CD4-positive, CD25-positive, alpha-beta regulatory T cell (primary cell): Measurements from ENCODE around the gene BDKRB1. TPM values are rescaled to one million over a fixed set of nuclear protein-coding genes. Genes with fewer than 3 reads are reported as not detected.

Source experiments
- ATAC-seq, 2 donors: fragments of 150-1000 bp; cut with Tn5 transposase; one replicate each; pipeline ENCODE4 v1.10.0; 2021; ENCODE audit warnings: low read depth in 2 of 2, moderate number of reproducible peaks in 2 of 2, moderate library complexity in 1 of 2
- DNase-seq, 3 donors: peaks; one replicate each; pipeline versions ENCODE4 v3.0.0 to v3.0.0-alpha.2; 2012 to 2022; ENCODE audit warnings: mixed read lengths in 1 of 3
- H3K27ac ChIP-seq: one replicate; pipeline ENCODE4 v1.7.0; 2013; ENCODE audit warnings: mild to moderate bottlenecking, low read length; ENCODE audit not compliant: insufficient read depth, poor library complexity, severe bottlenecking
- H3K27me3 ChIP-seq: one replicate; pipeline ENCODE4 v1.7.0; 2013; ENCODE audit warnings: low read length; ENCODE audit not compliant: control insufficient read depth, insufficient read depth
- H3K36me3 ChIP-seq: one replicate; pipeline ENCODE4 v1.7.0; 2013; ENCODE audit warnings: mild to moderate bottlenecking, low read length, moderate library complexity; ENCODE audit not compliant: control insufficient read depth, insufficient read depth
- H3K4me1 ChIP-seq: 2 replicates; pipeline ENCODE4 v1.7.0; 2013; ENCODE audit warnings: mild to moderate bottlenecking, low read length; ENCODE audit not compliant: insufficient read depth, control insufficient read depth, poor library complexity, severe bottlenecking
- H3K4me3 ChIP-seq: one replicate; pipeline ENCODE4 v1.7.0; 2013; ENCODE audit warnings: low read depth, mild to moderate bottlenecking, low read length, moderate library complexity
- H3K9me3 ChIP-seq, 2 experiments: 1 replicate in 1 of 2; 2 replicates in 1 of 2; pipeline ENCODE4 v1.7.0; 2013; ENCODE audit warnings: low read length in 2 of 2, mild to moderate bottlenecking in 1 of 2, moderate library complexity in 1 of 2; ENCODE audit not compliant: control insufficient read depth in 2 of 2
- H3K27ac Mint-ChIP-seq, 3 donors: one replicate each; pipeline ENCODE4 v1.8.0; 2020 to 2022; ENCODE audit warnings: mild to moderate bottlenecking in 3 of 3, mixed read lengths in 3 of 3, moderate library complexity in 2 of 3
- H3K27me3 Mint-ChIP-seq: one replicate; pipeline ENCODE4 v1.8.0; 2022; ENCODE audit warnings: mild to moderate bottlenecking, mixed read lengths
- H3K36me3 Mint-ChIP-seq: one replicate; pipeline ENCODE4 v1.8.0; 2020; ENCODE audit warnings: mixed read lengths
- H3K4me1 Mint-ChIP-seq, 4 donors: one replicate each; pipeline ENCODE4 v1.8.0; 2020 to 2022; ENCODE audit warnings: mixed read lengths in 4 of 4, mild to moderate bottlenecking in 1 of 4
- H3K4me3 Mint-ChIP-seq, 4 donors: one replicate each; pipeline ENCODE4 v1.8.0; 2020 to 2022; ENCODE audit warnings: mild to moderate bottlenecking in 4 of 4, mixed read lengths in 4 of 4, moderate library complexity in 3 of 4
- H3K9me3 Mint-ChIP-seq, 7 donors: one replicate each; pipeline ENCODE4 v1.8.0; 2020 to 2022; ENCODE audit warnings: mixed read lengths in 7 of 7, mild to moderate bottlenecking in 3 of 7, moderate library complexity in 2 of 7
- polyA plus RNA-seq, 4 donors: library from polyadenylated mRNA; unstranded; fragments of 300-500 nt; fragmentation: Illumina TruSeq; gene quantifications; one replicate each; pipeline ENCODE4 v1.2.3, GENCODE V29; 2021
- total RNA-seq: library from RNA; stranded (reverse); gene quantifications from one replicate; pipeline ENCODE4 v1.2.3, GENCODE V29; 2022

The BDKRB1 gene
- total and polyA plus RNA-seq, 5 donors from 2014 or later: not detected

DNA sequence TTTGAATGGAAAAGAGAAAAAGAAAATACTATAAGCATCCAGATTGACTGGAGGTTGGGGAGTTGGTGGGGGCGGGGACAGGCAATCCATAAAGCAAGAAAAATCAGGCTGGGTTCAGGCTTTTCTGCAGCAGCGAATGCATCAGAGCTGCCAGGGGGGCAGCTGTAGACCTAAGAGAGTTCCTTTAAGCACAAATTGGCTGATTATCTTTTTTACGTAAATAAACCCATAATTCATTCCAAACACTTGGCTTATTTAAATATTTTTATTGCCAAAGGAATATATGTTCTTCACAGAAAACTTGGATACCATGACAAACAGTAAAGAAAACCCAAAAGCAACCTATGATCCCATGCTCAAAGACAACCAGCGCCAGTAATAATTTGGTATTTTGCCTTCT lies 41.2 kb upstream of the BDKRB1 start:
- no peak overlapping the region for H3K4me3 Mint-ChIP-seq
- no peak for ATAC-seq
- no peaks in the 10 kb centered on the region for H3K4me1 Mint-ChIP-seq

GRCh38 chr14:96215452-96216244 lies 40.4 kb upstream of the BDKRB1 start:
- H3K27me3 ChIP-seq: no peaks in the 10 kb centered on the region
- no peaks in the 10 kb centered on the region for H3K36me3 ChIP-seq
- Mint-ChIP-seq H3K9me3 (peaks cover 0 to 8% (median 0%) of the 10 kb centered on the region in 7 donors), H3K4me1 (no peaks in the 10 kb centered on the region), H3K27ac (no peak overlapping the region), H3K36me3 (no peaks in the 10 kb centered on the region), H3K4me3 (no peak overlapping the region), H3K27me3 (peaks cover 16% of the 10 kb centered on the region)
- DNase-seq (no peak), ATAC-seq (no peak)
- H3K4me3 ChIP-seq: no peak overlapping the region
- H3K4me1 ChIP-seq: no peaks in the 10 kb centered on the region
- peaks cover 4 to 7% of the 10 kb centered on the region in 2 experiments for H3K9me3 ChIP-seq
- H3K27ac ChIP-seq: no peak overlapping the region

More for the DNA sequence above, 41.2 kb upstream of the BDKRB1 start:
- H3K27me3 ChIP-seq: no peaks in the 10 kb centered on the region
- H3K27ac Mint-ChIP-seq: no peak overlapping the region
- no peaks in the 10 kb centered on the region for H3K36me3 ChIP-seq
- H3K9me3 Mint-ChIP-seq: peaks cover 0 to 8% (median 0%) of the 10 kb centered on the region in 7 donors
- no peaks in the 10 kb centered on the region for H3K4me1 ChIP-seq
- no peaks in the 10 kb centered on the region for H3K36me3 Mint-ChIP-seq
- no peak overlapping the region for H3K4me3 ChIP-seq
- peaks cover 4 to 7% of the 10 kb centered on the region in 2 experiments for H3K9me3 ChIP-seq
- DNase-seq: no peak
- H3K27me3 Mint-ChIP-seq: peaks cover 14% of the 10 kb centered on the region
- no peak overlapping the region for H3K27ac ChIP-seq

DNA sequence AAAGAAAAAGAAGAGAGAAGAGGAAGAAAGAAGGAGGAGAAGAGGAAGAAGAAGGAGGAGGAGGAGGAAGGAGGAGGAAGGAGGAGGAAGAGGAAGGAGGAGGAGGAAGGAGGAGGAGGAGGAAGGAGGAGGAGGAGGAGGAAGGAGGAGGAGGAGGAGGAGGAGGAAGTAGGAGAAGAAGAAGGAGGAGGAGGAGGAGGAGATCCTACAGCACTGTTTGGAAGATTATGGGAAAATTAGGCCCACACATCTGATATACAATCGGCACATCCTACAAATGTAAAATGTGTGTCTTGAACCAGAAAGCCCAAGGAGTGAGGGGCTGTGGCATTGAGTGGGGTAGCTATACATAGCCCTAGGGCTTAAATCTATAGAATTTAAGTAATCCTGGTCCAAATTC lies 39.4 kb upstream of the BDKRB1 start:
- Histone ChIP-seq H3K9me3 (peaks cover 4 to 6% of the 10 kb centered on the region in 2 experiments), H3K27me3 (no peaks in the 10 kb centered on the region), H3K4me3 (no peak overlapping the region), H3K4me1 (no peaks in the 10 kb centered on the region), H3K36me3 (no peaks in the 10 kb centered on the region), H3K27ac (no peak overlapping the region)
- ATAC-seq (no peak), DNase-seq (no peak)
- H3K27ac Mint-ChIP-seq: no peak overlapping the region
- no peaks in the 10 kb centered on the region for H3K4me1 Mint-ChIP-seq
- H3K36me3 Mint-ChIP-seq: no peaks in the 10 kb centered on the region
- H3K4me3 Mint-ChIP-seq: no peak overlapping the region
- peaks cover 19% of the 10 kb centered on the region for H3K27me3 Mint-ChIP-seq
- peaks cover 0 to 8% (median 0%) of the 10 kb centered on the region in 7 donors for H3K9me3 Mint-ChIP-seq

- Mint-ChIP-seq H3K4me3 (no peak overlapping the region), H3K4me1 (no peaks in the 10 kb centered on the region), H3K9me3 (peaks cover 0 to 4% (median 0%) of the 10 kb centered on the region in 7 donors), H3K27me3 (peaks cover 15% of the 10 kb centered on the region), H3K36me3 (no peaks in the 10 kb centered on the region), H3K27ac (no peak overlapping the region)
- no peak overlapping the region for H3K27ac ChIP-seq
- DNase-seq: no peak
- no peak overlapping the region for H3K4me3 ChIP-seq
- H3K9me3 ChIP-seq: peaks cover 0 to under 1% of the 10 kb centered on the region in 2 experiments
- no peaks in the 10 kb centered on the region for H3K36me3 ChIP-seq
- no peaks in the 10 kb centered on the region for H3K27me3 ChIP-seq
- no peak for ATAC-seq
- no peaks in the 10 kb centered on the region for H3K4me1 ChIP-seq
These were observed 38.6 kb upstream of the BDKRB1 start for GRCh38 chr14:96217376-96217913.

DNA sequence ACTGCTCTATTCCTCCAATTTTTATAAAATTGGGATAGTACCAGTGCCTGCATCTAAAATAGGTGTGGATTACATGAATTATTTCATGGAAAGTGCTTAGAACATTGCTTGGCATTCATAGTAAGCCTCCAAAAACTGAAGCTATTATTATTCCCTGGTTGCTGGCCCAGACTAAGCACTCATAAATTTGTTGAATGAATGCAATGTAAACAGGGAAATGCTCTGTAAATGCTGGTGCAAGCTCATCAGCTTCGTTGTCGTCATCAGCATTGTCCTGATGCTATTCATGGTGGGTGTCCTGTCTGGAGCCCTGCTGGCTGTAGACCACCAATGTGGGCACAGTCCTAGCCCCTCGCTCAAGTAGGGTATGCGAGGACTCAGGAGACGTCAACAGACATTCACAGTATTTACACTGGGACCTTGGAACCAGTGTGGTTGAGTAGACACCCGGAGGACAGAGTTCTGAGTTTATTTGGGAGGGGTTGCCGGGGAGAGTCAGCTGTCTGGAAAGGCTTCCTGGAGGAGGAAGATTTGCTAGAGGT lies 34.8 kb upstream of the BDKRB1 start:
- H3K4me1 Mint-ChIP-seq: no peaks in the 10 kb centered on the region
- ATAC-seq (no peak), DNase-seq (no peak)
- H3K4me3 ChIP-seq: no peak overlapping the region
- H3K27ac Mint-ChIP-seq: no peak overlapping the region
- H3K36me3 ChIP-seq: no peaks in the 10 kb centered on the region
- no peaks in the 10 kb centered on the region for H3K27me3 ChIP-seq
- no peak overlapping the region for H3K27ac ChIP-seq
- H3K4me3 Mint-ChIP-seq: no peak overlapping the region
- no peaks in the 10 kb centered on the region for H3K9me3 Mint-ChIP-seq
- no peaks in the 10 kb centered on the region for H3K4me1 ChIP-seq
- peaks cover 14% of the 10 kb centered on the region for H3K27me3 Mint-ChIP-seq
- no peaks in the 10 kb centered on the region for H3K9me3 ChIP-seq
- no peaks in the 10 kb centered on the region for H3K36me3 Mint-ChIP-seq

DNA sequence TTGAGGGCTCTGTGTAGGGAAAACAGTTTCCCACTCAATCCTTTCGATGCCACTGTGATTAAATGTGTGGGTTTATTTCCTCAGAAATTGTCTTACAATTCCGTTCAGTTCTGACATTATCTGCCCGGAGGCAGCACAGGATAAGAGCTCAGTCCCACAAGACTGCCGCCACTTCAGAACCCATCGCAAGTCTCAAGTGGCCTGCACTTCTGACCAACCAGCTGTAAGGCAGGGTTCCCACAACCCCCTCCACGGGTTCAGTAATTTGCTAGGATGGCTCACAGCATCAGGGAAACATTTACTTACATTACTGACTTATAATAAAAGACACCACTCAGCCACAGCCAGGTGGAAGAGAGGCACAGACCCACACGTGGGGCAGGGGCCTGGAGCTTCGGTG lies 34.2 kb upstream of the BDKRB1 start:
- ATAC-seq: no peak
- no peak overlapping the region for H3K27ac ChIP-seq
- DNase-seq: no peak
- Mint-ChIP-seq H3K27me3 (peaks cover 13% of the 10 kb centered on the region), H3K27ac (no peak overlapping the region), H3K4me3 (no peak overlapping the region), H3K36me3 (no peaks in the 10 kb centered on the region), H3K9me3 (no peaks in the 10 kb centered on the region), H3K4me1 (no peaks in the 10 kb centered on the region)
- no peaks in the 10 kb centered on the region for H3K9me3 ChIP-seq
- no peak overlapping the region for H3K4me3 ChIP-seq
- no peaks in the 10 kb centered on the region for H3K36me3 ChIP-seq
- H3K4me1 ChIP-seq: no peaks in the 10 kb centered on the region
- no peaks in the 10 kb centered on the region for H3K27me3 ChIP-seq

- Histone ChIP-seq H3K27ac (no peak overlapping the region), H3K36me3 (no peaks in the 10 kb centered on the region), H3K4me3 (no peak overlapping the region), H3K4me1 (no peaks in the 10 kb centered on the region), H3K9me3 (no peaks in the 10 kb centered on the region), H3K27me3 (no peaks in the 10 kb centered on the region)
- no peak for ATAC-seq
- H3K36me3 Mint-ChIP-seq: no peaks in the 10 kb centered on the region
- H3K9me3 Mint-ChIP-seq: no peaks in the 10 kb centered on the region
- DNase-seq: no peak
- no peak overlapping the region for H3K27ac Mint-ChIP-seq
- no peaks in the 10 kb centered on the region for H3K4me1 Mint-ChIP-seq
- peaks cover 13% of the 10 kb centered on the region for H3K27me3 Mint-ChIP-seq
- no peak overlapping the region for H3K4me3 Mint-ChIP-seq
These were observed 31.4 kb upstream of the BDKRB1 start for GRCh38 chr14:96224480-96225096.
